Measurements from ENCODE around the gene BABAM2.
A peak's percentile ranks its signal among the peaks of the same experiment; 100 is the strongest.

Gene BABAM2

DNA sequence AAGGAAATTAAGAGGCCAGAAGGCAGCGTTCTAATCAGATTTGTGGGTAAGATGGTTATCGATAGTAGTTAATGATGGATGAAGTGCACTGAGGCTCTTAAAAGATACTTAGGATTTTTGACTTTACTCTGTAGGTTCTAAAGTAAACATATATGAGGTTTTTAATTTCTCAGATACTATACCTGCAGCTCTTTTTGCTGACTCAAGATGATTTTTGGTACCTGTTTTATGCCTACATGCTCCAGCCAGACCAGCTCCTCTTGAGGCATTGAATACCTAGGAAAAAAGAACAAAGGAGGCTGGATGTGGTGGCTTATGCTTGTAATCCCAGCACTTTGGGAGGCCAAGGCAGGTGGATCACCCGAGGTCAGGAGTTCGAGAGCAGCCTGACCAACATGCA, 260.5 kb downstream of the BABAM2 start:
- WGBS (ENCODE audit: insufficient coverage), result 88% methylated on average over 1 of the region's 4 CpGs
- ChIA-PET POLR2A (no interaction called here), CTCF (interaction anchor here (0.8 to 1.7 kb wide), 2 partner anchors 11 to 49 kb away, joined by 3 to 6 read pairs; no protein-coding TSS in a partner anchor)
- peaks cover 0 to 17% (median 6%) of the 10 kb centered on the region in 5 experiments for H3K9me3 ChIP-seq (ENCODE audit: control extremely low read depth in 1 of 5, control insufficient read depth in 4 of 5, insufficient read depth in 2 of 5, low read depth in 1 of 5, low read length in 4 of 5)
- peaks cover 0 to 2% (median 0%) of the 10 kb centered on the region in 4 experiments for H3K4me1 ChIP-seq (ENCODE audit: control extremely low read depth in 1 of 4, control insufficient read depth in 4 of 4, insufficient read depth in 4 of 4, low read length in 3 of 4)
- no peak overlapping the region for H3K4me3 ChIP-seq (ENCODE audit: control insufficient read depth in 1 of 7, extremely low read depth in 1 of 7, insufficient read depth in 4 of 7, low read depth in 2 of 7, low read length in 6 of 7)
- H3K27me3 ChIP-seq (replicated peaks in 2 of 5; ENCODE audit: control insufficient read depth in 4 of 5, insufficient read depth in 5 of 5, low read length in 4 of 5), result no peaks in the 10 kb centered on the region
- peaks cover 2 to 6% (median 3%) of the 10 kb centered on the region in 4 experiments for H3K36me3 ChIP-seq (ENCODE audit: control insufficient read depth in 4 of 4, insufficient read depth in 4 of 4, low read length in 3 of 4)
- no peak overlapping the region for H3K27ac ChIP-seq (ENCODE audit: insufficient read depth in 1 of 2, low read depth in 1 of 2, low read length in 2 of 2, poor library complexity in 1 of 2, severe bottlenecking in 2 of 2)
- DNase-seq, result no peak

DNA sequence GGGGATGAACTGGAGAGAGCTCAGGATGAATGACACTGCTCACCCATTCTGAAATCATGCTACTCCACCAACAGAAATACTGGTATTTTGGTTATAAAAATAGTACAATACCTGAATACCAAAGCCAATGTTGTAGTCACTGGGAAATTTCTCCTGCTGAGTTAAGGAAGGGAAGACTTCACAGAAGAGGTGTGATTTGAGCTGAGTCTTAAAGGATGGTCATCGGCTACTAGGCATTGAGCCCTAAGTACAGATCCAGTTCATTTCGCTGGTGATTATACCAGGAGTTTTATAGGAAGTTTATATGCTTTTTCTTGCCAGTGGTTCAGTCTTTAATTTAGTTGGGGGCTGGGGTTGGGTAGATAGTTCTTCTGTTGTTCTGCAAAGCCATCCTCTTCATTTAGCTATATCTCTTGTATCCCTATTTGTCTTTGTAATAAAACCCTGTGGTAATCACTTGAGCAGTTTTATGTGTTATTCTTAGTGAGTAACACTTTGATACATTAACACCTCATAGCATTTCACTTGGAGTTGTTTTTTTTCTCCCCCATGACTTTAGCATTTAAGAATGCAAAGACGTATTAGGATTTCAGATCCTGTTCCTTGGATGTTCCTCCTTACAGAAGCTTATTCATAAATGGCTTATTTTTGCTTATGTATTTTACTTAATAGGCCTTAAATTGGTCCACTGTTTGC, 262.2 kb downstream of the BABAM2 start:
- Histone ChIP-seq H3K27ac (ENCODE audit: insufficient read depth in 1 of 2, low read depth in 1 of 2, low read length in 2 of 2, poor library complexity in 1 of 2, severe bottlenecking in 2 of 2) (no peak overlapping the region), H3K4me1 (ENCODE audit: control extremely low read depth in 1 of 4, control insufficient read depth in 4 of 4, insufficient read depth in 4 of 4, low read length in 3 of 4) (peaks cover 0 to 2% (median 0%) of the 10 kb centered on the region in 4 experiments), H3K27me3 (replicated peaks in 2 of 5; ENCODE audit: control insufficient read depth in 4 of 5, insufficient read depth in 5 of 5, low read length in 4 of 5) (no peaks in the 10 kb centered on the region), H3K4me3 (ENCODE audit: control insufficient read depth in 1 of 7, extremely low read depth in 1 of 7, insufficient read depth in 4 of 7, low read depth in 2 of 7, low read length in 6 of 7) (no peak overlapping the region), H3K9me3 (ENCODE audit: control extremely low read depth in 1 of 5, control insufficient read depth in 4 of 5, insufficient read depth in 2 of 5, low read depth in 1 of 5, low read length in 4 of 5) (peaks cover 0 to 17% (median 7%) of the 10 kb centered on the region in 5 experiments), H3K36me3 (ENCODE audit: control insufficient read depth in 4 of 4, insufficient read depth in 4 of 4, low read length in 3 of 4) (peaks cover 2 to 6% (median 3%) of the 10 kb centered on the region in 4 experiments)
- ChIA-PET CTCF (no interaction called here), POLR2A (no interaction called here)
- 100% methylated on average over 2 of the region's 3 CpGs for WGBS (ENCODE audit: insufficient coverage)
- no peak for DNase-seq

DNA sequence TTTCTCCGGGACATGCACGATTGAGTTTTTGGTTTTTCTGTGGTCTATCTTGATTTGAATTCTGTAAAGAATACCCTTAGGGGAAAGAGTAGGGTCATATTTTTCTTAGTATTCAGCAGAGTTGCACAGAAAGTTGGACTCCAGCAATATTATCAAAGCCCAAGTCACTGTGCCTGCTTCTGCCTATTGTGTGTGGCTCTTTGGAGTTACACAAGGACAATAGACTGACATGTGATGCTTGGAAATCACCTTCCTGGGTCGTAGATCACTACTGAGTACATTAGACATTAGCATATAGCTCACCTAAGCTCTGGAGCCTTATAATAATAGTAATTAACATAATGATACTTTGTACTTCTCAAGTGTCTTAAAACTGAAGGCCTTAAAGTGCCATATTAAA, 263.3 kb downstream of the BABAM2 start:
- DNase-seq, result no peak
- CTCF ChIA-PET, result interaction anchor here (0.6 to 1.2 kb wide), 2 partner anchors 199 to 394 kb away, joined by 3 read pairs; no protein-coding TSS in a partner anchor
- POLR2A ChIA-PET, result interaction anchor here (0.6 kb wide), 1 partner anchor 247 kb away, joined by 5 read pairs; no protein-coding TSS in a partner anchor
- Histone ChIP-seq H3K27me3 (replicated peaks in 2 of 5; ENCODE audit: control insufficient read depth in 4 of 5, insufficient read depth in 5 of 5, low read length in 4 of 5) (no peaks in the 10 kb centered on the region), H3K4me1 (ENCODE audit: control extremely low read depth in 1 of 4, control insufficient read depth in 4 of 4, insufficient read depth in 4 of 4, low read length in 3 of 4) (peaks cover 0 to 2% (median 0%) of the 10 kb centered on the region in 4 experiments), H3K9me3 (ENCODE audit: control extremely low read depth in 1 of 5, control insufficient read depth in 4 of 5, insufficient read depth in 2 of 5, low read depth in 1 of 5, low read length in 4 of 5) (peaks cover 0 to 11% (median 3%) of the 10 kb centered on the region in 5 experiments), H3K4me3 (ENCODE audit: control insufficient read depth in 1 of 7, extremely low read depth in 1 of 7, insufficient read depth in 4 of 7, low read depth in 2 of 7, low read length in 6 of 7) (no peak overlapping the region), H3K36me3 (ENCODE audit: control insufficient read depth in 4 of 4, insufficient read depth in 4 of 4, low read length in 3 of 4) (peaks cover 0 to 4% (median 3%) of the 10 kb centered on the region in 4 experiments), H3K27ac (ENCODE audit: insufficient read depth in 1 of 2, low read depth in 1 of 2, low read length in 2 of 2, poor library complexity in 1 of 2, severe bottlenecking in 2 of 2) (no peak overlapping the region)
- WGBS (ENCODE audit: insufficient coverage), result no CpG with 5 or more reads among the region's 3 CpGs

DNA sequence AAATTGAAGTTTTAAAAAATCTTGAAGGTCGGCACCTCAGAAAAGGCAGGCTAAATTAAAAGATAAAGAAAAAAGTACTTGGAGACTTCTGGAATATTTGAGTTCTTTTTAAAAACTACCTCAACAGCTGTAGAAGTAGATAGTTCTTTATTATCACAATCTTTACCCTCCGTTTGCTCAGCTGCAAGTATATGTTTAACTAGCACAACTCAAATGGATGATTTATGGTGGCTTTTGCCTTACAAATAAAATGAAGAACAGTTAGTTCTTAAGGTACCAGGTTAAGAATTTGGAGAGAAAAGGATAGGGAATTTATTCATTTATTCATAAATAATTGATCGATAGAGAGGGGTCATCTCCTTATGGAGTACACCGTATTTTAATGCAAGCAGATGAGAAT, 264.6 kb downstream of the BABAM2 start:
- no CpG with 5 or more reads among the region's 4 CpGs for WGBS (ENCODE audit: insufficient coverage)
- H3K27me3 ChIP-seq (replicated peaks in 2 of 5; ENCODE audit: control insufficient read depth in 4 of 5, insufficient read depth in 5 of 5, low read length in 4 of 5), result no peaks in the 10 kb centered on the region
- H3K27ac ChIP-seq (ENCODE audit: insufficient read depth in 1 of 2, low read depth in 1 of 2, low read length in 2 of 2, poor library complexity in 1 of 2, severe bottlenecking in 2 of 2), result no peak overlapping the region
- ChIA-PET CTCF (interaction anchor here (0.9 to 1.2 kb wide), 2 partner anchors 200 to 280 kb away, joined by 3 read pairs; no protein-coding TSS in a partner anchor), POLR2A (no interaction called here)
- DNase-seq, result no peak
- peaks cover 0 to 11% (median 3%) of the 10 kb centered on the region in 5 experiments for H3K9me3 ChIP-seq (ENCODE audit: control extremely low read depth in 1 of 5, control insufficient read depth in 4 of 5, insufficient read depth in 2 of 5, low read depth in 1 of 5, low read length in 4 of 5)
- peaks cover 0 to 2% (median 0%) of the 10 kb centered on the region in 4 experiments for H3K4me1 ChIP-seq (ENCODE audit: control extremely low read depth in 1 of 4, control insufficient read depth in 4 of 4, insufficient read depth in 4 of 4, low read length in 3 of 4)
- H3K4me3 ChIP-seq (ENCODE audit: control insufficient read depth in 1 of 7, extremely low read depth in 1 of 7, insufficient read depth in 4 of 7, low read depth in 2 of 7, low read length in 6 of 7), result no peak overlapping the region
- H3K36me3 ChIP-seq (ENCODE audit: control insufficient read depth in 4 of 4, insufficient read depth in 4 of 4, low read length in 3 of 4), result peaks cover 0 to 4% (median 3%) of the 10 kb centered on the region in 4 experiments

DNA sequence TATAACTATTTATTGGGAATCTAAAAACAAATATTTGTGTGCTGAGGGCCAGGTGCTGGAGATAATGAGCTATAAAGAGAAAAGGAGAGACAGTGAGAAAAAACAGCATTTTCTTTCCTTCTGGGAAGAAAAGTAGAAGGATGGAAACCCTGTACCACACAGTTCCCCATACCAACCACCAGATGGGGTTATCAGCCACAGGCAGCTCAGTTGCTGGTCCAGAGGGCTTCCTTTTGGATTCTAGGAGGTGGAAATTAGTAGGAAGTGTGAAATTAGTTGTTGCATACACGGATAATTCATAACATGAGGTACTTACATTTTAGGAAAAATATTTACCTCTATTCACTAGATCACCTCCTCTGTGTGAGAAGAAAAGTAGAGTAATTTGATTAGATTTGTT, 265.1 kb downstream of the BABAM2 start:
- no CpG with 5 or more reads among the region's 1 CpG for WGBS (ENCODE audit: insufficient coverage)
- H3K9me3 ChIP-seq (ENCODE audit: control extremely low read depth in 1 of 5, control insufficient read depth in 4 of 5, insufficient read depth in 2 of 5, low read depth in 1 of 5, low read length in 4 of 5), result peaks cover 0 to 11% (median 3%) of the 10 kb centered on the region in 5 experiments
- POLR2A ChIA-PET, result no interaction called here
- CTCF ChIA-PET, result interaction anchor here (0.9 kb wide), 1 partner anchor 280 kb away, joined by 3 read pairs; no protein-coding TSS in a partner anchor
- H3K27ac ChIP-seq (ENCODE audit: insufficient read depth in 1 of 2, low read depth in 1 of 2, low read length in 2 of 2, poor library complexity in 1 of 2, severe bottlenecking in 2 of 2), result no peak overlapping the region
- no peak overlapping the region for H3K4me3 ChIP-seq (ENCODE audit: control insufficient read depth in 1 of 7, extremely low read depth in 1 of 7, insufficient read depth in 4 of 7, low read depth in 2 of 7, low read length in 6 of 7)
- peaks cover 0 to 2% (median 0%) of the 10 kb centered on the region in 4 experiments for H3K4me1 ChIP-seq (ENCODE audit: control extremely low read depth in 1 of 4, control insufficient read depth in 4 of 4, insufficient read depth in 4 of 4, low read length in 3 of 4)
- DNase-seq, result peak in 2 of 3 donors; percentile 13 to 22
- H3K27me3 ChIP-seq (replicated peaks in 2 of 5; ENCODE audit: control insufficient read depth in 4 of 5, insufficient read depth in 5 of 5, low read length in 4 of 5), result no peaks in the 10 kb centered on the region
- H3K36me3 ChIP-seq (ENCODE audit: control insufficient read depth in 4 of 4, insufficient read depth in 4 of 4, low read length in 3 of 4), result peaks cover 0 to 4% (median 3%) of the 10 kb centered on the region in 4 experiments

DNA sequence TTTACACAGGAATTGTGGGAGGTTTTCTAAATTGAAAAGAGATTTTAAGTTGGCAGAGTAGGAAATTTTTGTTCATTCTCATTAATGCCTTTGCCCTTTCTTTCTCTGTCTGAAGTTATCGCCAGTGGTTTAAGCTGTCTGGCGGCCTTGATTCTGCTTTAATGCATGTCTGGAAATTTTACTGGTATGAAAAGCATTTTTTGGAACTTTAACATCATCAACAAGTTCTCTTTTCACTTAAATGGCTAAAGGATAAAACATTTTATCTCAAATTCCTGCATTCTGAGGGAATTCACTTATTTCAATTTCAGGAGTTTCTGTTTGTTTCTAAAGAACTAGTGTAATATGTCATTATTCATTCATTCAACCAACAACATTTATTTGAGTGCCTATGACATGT, 268.3 kb downstream of the BABAM2 start:
- ChIA-PET CTCF (no interaction called here), POLR2A (no interaction called here)
- H3K36me3 ChIP-seq (ENCODE audit: control insufficient read depth in 4 of 4, insufficient read depth in 4 of 4, low read length in 3 of 4), result peaks cover 0 to 2% (median under 1%) of the 10 kb centered on the region in 4 experiments
- no peaks in the 10 kb centered on the region for H3K27me3 ChIP-seq (replicated peaks in 2 of 5; ENCODE audit: control insufficient read depth in 4 of 5, insufficient read depth in 5 of 5, low read length in 4 of 5)
- H3K27ac ChIP-seq (ENCODE audit: insufficient read depth in 1 of 2, low read depth in 1 of 2, low read length in 2 of 2, poor library complexity in 1 of 2, severe bottlenecking in 2 of 2), result no peak overlapping the region
- no peak overlapping the region for H3K4me3 ChIP-seq (ENCODE audit: control insufficient read depth in 1 of 7, extremely low read depth in 1 of 7, insufficient read depth in 4 of 7, low read depth in 2 of 7, low read length in 6 of 7)
- no peak for DNase-seq
- peaks cover 0 to 1% (median 0%) of the 10 kb centered on the region in 4 experiments for H3K4me1 ChIP-seq (ENCODE audit: control extremely low read depth in 1 of 4, control insufficient read depth in 4 of 4, insufficient read depth in 4 of 4, low read length in 3 of 4)
- WGBS (ENCODE audit: insufficient coverage), result no CpG with 5 or more reads among the region's 2 CpGs
- peaks cover 0 to 11% (median 3%) of the 10 kb centered on the region in 5 experiments for H3K9me3 ChIP-seq (ENCODE audit: control extremely low read depth in 1 of 5, control insufficient read depth in 4 of 5, insufficient read depth in 2 of 5, low read depth in 1 of 5, low read length in 4 of 5)

DNA sequence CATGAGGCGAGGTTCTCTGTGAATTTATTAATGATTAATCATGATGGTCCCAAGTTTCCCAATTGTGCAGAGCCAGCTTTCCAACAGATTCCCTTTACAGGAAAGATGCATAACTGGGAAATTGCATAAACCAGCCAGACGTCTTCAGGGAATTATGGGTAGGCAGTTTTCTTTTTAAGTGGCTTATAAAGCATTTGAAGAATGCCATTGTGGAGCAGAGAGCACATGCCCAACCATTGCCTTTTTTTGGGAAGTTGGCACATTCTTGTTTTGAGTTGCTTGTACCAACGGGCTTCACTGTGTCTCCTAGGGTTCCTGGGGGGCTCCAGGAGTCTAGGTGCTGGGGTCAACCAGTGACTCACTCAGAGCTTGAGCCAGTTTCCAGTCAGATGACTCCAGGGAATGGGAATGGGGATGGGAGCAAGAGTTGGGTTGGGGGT, 270.5 kb downstream of the BABAM2 start:
- peaks cover 0 to 2% (median 0%) of the 10 kb centered on the region in 4 experiments for H3K36me3 ChIP-seq (ENCODE audit: control insufficient read depth in 4 of 4, insufficient read depth in 4 of 4, low read length in 3 of 4)
- H3K9me3 ChIP-seq (ENCODE audit: control extremely low read depth in 1 of 5, control insufficient read depth in 4 of 5, insufficient read depth in 2 of 5, low read depth in 1 of 5, low read length in 4 of 5), result peaks cover 0 to 3% (median 1%) of the 10 kb centered on the region in 5 experiments
- WGBS (ENCODE audit: insufficient coverage), result 93% methylated on average over 3 of the region's 3 CpGs
- H3K4me1 ChIP-seq (ENCODE audit: control extremely low read depth in 1 of 4, control insufficient read depth in 4 of 4, insufficient read depth in 4 of 4, low read length in 3 of 4), result no peaks in the 10 kb centered on the region
- H3K27ac ChIP-seq (ENCODE audit: insufficient read depth in 1 of 2, low read depth in 1 of 2, low read length in 2 of 2, poor library complexity in 1 of 2, severe bottlenecking in 2 of 2), result no peak overlapping the region
- no peak overlapping the region for H3K4me3 ChIP-seq (ENCODE audit: control insufficient read depth in 1 of 7, extremely low read depth in 1 of 7, insufficient read depth in 4 of 7, low read depth in 2 of 7, low read length in 6 of 7)
- H3K27me3 ChIP-seq (replicated peaks in 2 of 5; ENCODE audit: control insufficient read depth in 4 of 5, insufficient read depth in 5 of 5, low read length in 4 of 5), result no peaks in the 10 kb centered on the region
- DNase-seq, result no peak
- ChIA-PET POLR2A (no interaction called here), CTCF (no interaction called here)

All from common myeloid progenitor, CD34-positive (primary cell).